IMR-90 (cell line): ENCODE measurements around the gene EREG. TPM values are rescaled to one million over a fixed set of nuclear protein-coding genes. Genes with fewer than 3 reads are reported as not detected.
A peak's percentile ranks its signal among the peaks of the same experiment; 100 is the strongest.

Experiments
- ATAC-seq: fragments of 200-7000 bp; cut with Tn5 transposase; 2 replicates; pipeline ENCODE4 v1.9.1; 2020; ENCODE audit warnings: low read depth, mild to moderate bottlenecking, moderate library complexity
- BruUV-seq: library from RNA; stranded (reverse); fragments of 400-500 nt; replicated peaks from 2 replicates; lab custom pipeline; 2021; lab: Mats Ljungman, UMichigan
- CTCF ChIA-PET: fragments of 300-600 bp; formaldehyde crosslinking; extraction: SDS; loops from one replicate; lab custom pipeline; 2021; ENCODE audit warnings: antibody characterized with exemption; lab: Yijun Ruan, JAX
- POLR2A ChIA-PET: fragments of 300-600 bp; sonication (Branson Sonifier 250); formaldehyde crosslinking; loops from one replicate; lab custom pipeline; 2022; ENCODE audit warnings: antibody characterized with exemption; ENCODE audit not compliant: unreplicated experiment; lab: Charles Lee
- DNase-seq: peaks from one replicate; pipeline ENCODE4 v3.0.0; 2013
- H2AFZ ChIP-seq: replicated peaks from 2 replicates; pipeline ENCODE3; 2013; ENCODE audit warnings: low read length, mild to moderate bottlenecking; ENCODE audit not compliant: poor library complexity
- H2AK5ac ChIP-seq: 2 replicates; pipeline ENCODE4 v1.6.1; 2013; ENCODE audit warnings: low read depth, low read length, inconsistent platforms
- H2AK9ac ChIP-seq: replicated peaks from 2 replicates; pipeline ENCODE3; 2013; ENCODE audit warnings: mild to moderate bottlenecking, low read depth, low read length, moderate library complexity; ENCODE audit not compliant: poor library complexity
- H2BK120ac ChIP-seq: 2 replicates; pipeline ENCODE4 v1.6.1; 2013; ENCODE audit warnings: low read depth, low read length, inconsistent platforms
- H2BK15ac ChIP-seq: 3 replicates; pipeline ENCODE4 v1.6.1; 2013; ENCODE audit warnings: low read depth, low read length, inconsistent platforms
- H2BK20ac ChIP-seq: 2 replicates; pipeline ENCODE4 v1.6.1; 2013; ENCODE audit warnings: low read depth, mild to moderate bottlenecking, inconsistent platforms, low read length, moderate library complexity
- H2BK5ac ChIP-seq: 2 replicates; pipeline ENCODE4 v1.6.1; 2013; ENCODE audit warnings: mild to moderate bottlenecking, low read depth, low read length, inconsistent platforms; ENCODE audit not compliant: poor library complexity, severe bottlenecking
- H3K14ac ChIP-seq: replicated peaks from 2 replicates; pipeline ENCODE4 v1.6.1; 2013; ENCODE audit warnings: low read depth, low read length, inconsistent platforms
- H3K18ac ChIP-seq: 2 replicates; pipeline ENCODE4 v1.6.1; 2013; ENCODE audit warnings: low read depth, low read length, control low read depth
- H3K23ac ChIP-seq: 2 replicates; pipeline ENCODE4 v1.6.1; 2013; ENCODE audit warnings: low read depth, low read length, inconsistent platforms
- H3K27ac ChIP-seq: 2 replicates; pipeline ENCODE4 v1.5.1; 2013; ENCODE audit warnings: mild to moderate bottlenecking, control low read depth, low read length; ENCODE audit not compliant: insufficient read depth
- H3K27me3 ChIP-seq: 2 replicates; pipeline ENCODE4 v1.6.1; 2013; ENCODE audit warnings: low read length; ENCODE audit not compliant: control insufficient read depth, insufficient read depth
- H3K36me3 ChIP-seq: 2 replicates; pipeline ENCODE4 v1.6.1; 2013; ENCODE audit warnings: low read length, mixed read lengths; ENCODE audit not compliant: control insufficient read depth, insufficient read depth
- H3K4ac ChIP-seq: 2 replicates; pipeline ENCODE4 v1.6.1; 2013; ENCODE audit warnings: low read depth, low read length, inconsistent platforms
- H3K4me1 ChIP-seq: 2 replicates; pipeline ENCODE4 v1.6.1; 2013; ENCODE audit warnings: low read length, mixed read lengths; ENCODE audit not compliant: control insufficient read depth, insufficient read depth
- H3K4me2 ChIP-seq: 2 replicates; pipeline ENCODE4 v1.6.1; 2013; ENCODE audit warnings: low read depth, mild to moderate bottlenecking, control low read depth, low read length, moderate library complexity
- H3K4me3 ChIP-seq: 2 replicates; pipeline ENCODE4 v1.5.1; 2013; ENCODE audit warnings: low read depth, mild to moderate bottlenecking, control low read depth, low read length, moderate library complexity; ENCODE audit not compliant: insufficient read depth
- H3K56ac ChIP-seq: 2 replicates; pipeline ENCODE4 v1.6.1; 2013; ENCODE audit warnings: low read length, inconsistent platforms; ENCODE audit not compliant: insufficient read depth; ENCODE audit errors: extremely low read depth
- H3K79me1 ChIP-seq, 2 experiments: 2 replicates each; pipeline ENCODE4 v1.6.1; 2013; ENCODE audit warnings: low read length in 2 of 2, inconsistent platforms in 1 of 2, low read depth in 1 of 2
- H3K9ac ChIP-seq: 2 replicates; pipeline ENCODE4 v1.6.1; 2013; ENCODE audit warnings: low read depth, low read length, control low read depth
- H3K9me1 ChIP-seq: 2 replicates; pipeline ENCODE4 v1.6.1; 2013; ENCODE audit warnings: low read length, inconsistent platforms; ENCODE audit not compliant: insufficient read depth
- H3K9me3 ChIP-seq: 2 replicates; pipeline ENCODE4 v1.6.1; 2013; ENCODE audit warnings: low read length; ENCODE audit not compliant: control insufficient read depth, insufficient read depth
- H4K20me1 ChIP-seq: 2 replicates; pipeline ENCODE4 v1.6.1; 2013; ENCODE audit warnings: low read length, inconsistent platforms; ENCODE audit not compliant: insufficient read depth
- H4K5ac ChIP-seq: 2 replicates; pipeline ENCODE4 v1.6.1; 2013; ENCODE audit warnings: mild to moderate bottlenecking, low read depth, low read length, control low read depth
- H4K8ac ChIP-seq, 2 experiments: 2 replicates each; pipeline ENCODE4 v1.6.1; 2013; ENCODE audit warnings: low read depth in 2 of 2, low read length in 2 of 2, control low read depth in 1 of 2, inconsistent platforms in 1 of 2
- H4K91ac ChIP-seq: 2 replicates; pipeline ENCODE4 v1.6.1; 2013; ENCODE audit warnings: low read depth, low read length, inconsistent platforms; ENCODE audit not compliant: insufficient read depth
- BHLHE40 ChIP-seq: fragments of 150-350 bp; IDR thresholded peaks from 2 replicates; pipeline ENCODE4 v1.6.1; 2016; ENCODE audit warnings: mild to moderate bottlenecking, low read depth, low read length
- CEBPB ChIP-seq: IDR thresholded peaks from 2 replicates; pipeline ENCODE4 v1.6.1; 2012; ENCODE audit warnings: low read depth, low read length, improper control_type of control experiment
- CHD1 ChIP-seq: IDR thresholded peaks from 2 replicates; pipeline ENCODE4 v1.6.1; 2012; ENCODE audit warnings: low read depth, low read length, improper control_type of control experiment
- FOS ChIP-seq: fragments of 150-350 bp; IDR thresholded peaks from 2 replicates; pipeline ENCODE4 v1.6.1; 2016; ENCODE audit warnings: low read depth, low read length
- MAFK ChIP-seq: IDR thresholded peaks from 2 replicates; pipeline ENCODE4 v1.6.1; 2012; ENCODE audit warnings: low read depth, low read length, improper control_type of control experiment
- MAZ ChIP-seq: IDR thresholded peaks from 2 replicates; pipeline ENCODE4 v1.6.1; 2012; ENCODE audit warnings: low read depth, mild to moderate bottlenecking, low read length, improper control_type of control experiment, moderate library complexity, borderline replicate concordance
- MXI1 ChIP-seq: IDR thresholded peaks from 2 replicates; pipeline ENCODE4 v1.6.1; 2012; ENCODE audit warnings: low read depth, mild to moderate bottlenecking, low read length, moderate library complexity, borderline replicate concordance
- NFE2L2 ChIP-seq: fragments of 150-350 bp; IDR thresholded peaks from 2 replicates; pipeline ENCODE4 v1.6.1; 2016; ENCODE audit warnings: low read depth, mild to moderate bottlenecking, low read length
- POLR2A ChIP-seq: IDR thresholded peaks from 2 replicates; pipeline ENCODE4 v1.6.1; 2012; ENCODE audit warnings: mild to moderate bottlenecking, low read depth, low read length
- RAD21 ChIP-seq: IDR thresholded peaks from 2 replicates; pipeline ENCODE4 v1.6.1; 2012; ENCODE audit warnings: low read length, improper control_type of control experiment
- RCOR1 ChIP-seq: IDR thresholded peaks from 2 replicates; pipeline ENCODE4 v1.6.1; 2012; ENCODE audit warnings: mild to moderate bottlenecking, low read length, improper control_type of control experiment; ENCODE audit not compliant: insufficient replicate concordance
- RFX5 ChIP-seq: IDR thresholded peaks from 2 replicates; pipeline ENCODE4 v1.8.0; 2012; ENCODE audit warnings: low read depth, mild to moderate bottlenecking, low read length, moderate library complexity
- SMC3 ChIP-seq: fragments of 150-350 bp; IDR thresholded peaks from 2 replicates; pipeline ENCODE4 v1.6.1; 2016; ENCODE audit warnings: low read depth, mild to moderate bottlenecking, antibody characterized with exemption, low read length, moderate library complexity
- USF2 ChIP-seq: fragments of 150-350 bp; IDR thresholded peaks from 2 replicates; pipeline ENCODE4 v1.6.1; 2017; ENCODE audit warnings: mild to moderate bottlenecking, antibody characterized with exemption, low read length, low read depth
- WGBS, 2 experiments: methylation state at CpG; one replicate each; pipeline versions ENCODE4 v1.1.5 to v1.1.7; 2013; ENCODE audit warnings: missing lambda C conversion rate in 2 of 2; ENCODE audit not compliant: insufficient read length in 1 of 2; ENCODE audit errors: extremely low coverage in 2 of 2; 5-methylcytosine and 5-hydroxymethylcytosine counted together
- dilution Hi-C: fragments of 300-500 bp; cut with HindIII; formaldehyde crosslinking; loops from one replicate; pipeline ENCODE4 v1.14.3; 2018; ENCODE audit warnings: low sequenced_read_pairs; ENCODE audit not compliant: unreplicated experiment
- in situ Hi-C: fragments of 300-500 bp; cut with MboI; formaldehyde crosslinking; loops from 3 replicates; pipeline ENCODE4 v1.14.3; 2019; ENCODE audit warnings: low sequenced_read_pairs, inconsistent platforms, mixed read lengths
- intact Hi-C: fragments of 100-400 bp; cut with micrococcal nuclease; formaldehyde crosslinking; loops from 2 replicates; pipeline ENCODE4 v1.10.0; 2022
- polyA plus RNA-seq, 3 experiments: library from polyadenylated mRNA; depleted of rRNA; stranded (reverse); fragments of >200 nt; gene quantifications; 2 replicates each; pipeline ENCODE4 v1.2.3, GENCODE V29; 2012; ENCODE audit warnings: low replicate concordance in 1 of 3
- total RNA-seq: library from RNA; depleted of rRNA; stranded (reverse); fragments of >200 nt; gene quantifications from 2 replicates; pipeline ENCODE4 v1.2.3, GENCODE V29; 2012
- TF ChIP-seq, protein P1 (sequence below): conservative IDR thresholded peaks from 2 replicates; pipeline ENCODE4 v1.5.1; 2012; ENCODE audit warnings: mild to moderate bottlenecking, low read depth, low read length, improper control_type of control experiment
- TF ChIP-seq, protein P2 (sequence below): fragments of 150-350 bp; IDR thresholded peaks from 2 replicates; pipeline ENCODE4 v1.6.1; 2016; ENCODE audit warnings: low read depth, mild to moderate bottlenecking, low read length, moderate library complexity, borderline replicate concordance

EREG gene
- total and polyA plus RNA-seq, 2 of the 4 experiments (the other 2 are of a cell fraction), result 0.26 to 0.36 TPM

DNA sequence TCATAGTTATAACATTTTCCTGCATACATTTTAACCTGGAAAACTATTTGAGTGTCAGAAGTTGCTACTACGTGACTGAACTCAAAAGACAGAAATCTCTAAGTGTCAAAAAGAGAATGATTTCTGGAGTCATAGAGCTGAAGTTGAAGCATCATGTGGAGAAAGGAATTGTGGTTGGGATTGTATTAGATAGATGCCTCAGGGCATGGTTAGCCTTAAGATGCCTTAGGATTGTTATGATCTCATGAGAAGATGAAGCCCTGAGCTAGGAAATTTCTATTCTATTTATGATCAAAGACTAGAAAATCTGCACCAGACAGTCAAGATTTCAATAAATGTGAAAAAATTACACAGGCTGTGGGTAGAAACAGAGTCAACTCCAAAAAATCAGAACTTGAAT is 36.4 kb upstream of the EREG start:
- H3K9me1 ChIP-seq, result no peaks in the 10 kb centered on the region
- H3K36me3 ChIP-seq, result no peaks in the 10 kb centered on the region
- H3K27ac ChIP-seq, result no peak overlapping the region
- no TSS peak for BruUV-seq
- no peaks in the 10 kb centered on the region for H3K79me1 ChIP-seq
- no peak overlapping the region for H2AK5ac ChIP-seq
- no peak overlapping the region for H3K14ac ChIP-seq
- no peaks in the 10 kb centered on the region for H4K20me1 ChIP-seq
- CTCF ChIA-PET, result interaction anchor here (0.5 kb wide), 1 partner anchor 212 kb away, joined by 3 read pairs; no protein-coding TSS in a partner anchor
- no peak overlapping the region for H4K8ac ChIP-seq
- H4K91ac ChIP-seq, result no peak overlapping the region
- POLR2A ChIA-PET, result no interaction called here
- H3K23ac ChIP-seq, result no peak overlapping the region
- H3K9me3 ChIP-seq, result no peaks in the 10 kb centered on the region
- H2BK5ac ChIP-seq, result no peak overlapping the region
- H3K4ac ChIP-seq, result no peak overlapping the region
- no peak overlapping the region for H3K56ac ChIP-seq
- WGBS, 2 experiments, result no CpG with 5 or more reads among the region's 1 CpG
- H2AFZ ChIP-seq, result no peak overlapping the region
- dilution Hi-C loops, result no loop called here
- in situ Hi-C loops, result loop anchor here (25.0 kb wide), 1 partner anchor 1159 kb away; no protein-coding TSS in a partner anchor
- H3K4me1 ChIP-seq, result no peaks in the 10 kb centered on the region
- no peak overlapping the region for H3K4me2 ChIP-seq
- DNase-seq, result peak; percentile 27
- H3K4me3 ChIP-seq, result no peak overlapping the region
- intact Hi-C loops, result no loop called here
- no peak overlapping the region for H2BK20ac ChIP-seq
- no peak overlapping the region for H2AK9ac ChIP-seq
- H3K18ac ChIP-seq, result no peak overlapping the region
- no peak for TF ChIP-seq CEBPB
- no peak for TF ChIP-seq RFX5
- TF ChIP-seq USF2, result no peak
- no peak for TF ChIP-seq BHLHE40
- TF ChIP-seq POLR2A, result no peak
- TF ChIP-seq RAD21, result no peak
- no peak for TF ChIP-seq RCOR1
- no peak for TF ChIP-seq MAFK
- no peak for TF ChIP-seq NFE2L2
- TF ChIP-seq CHD1, result no peak
- TF ChIP-seq FOS, result no peak
- TF ChIP-seq MXI1, result no peak
- TF ChIP-seq, protein P1, sequence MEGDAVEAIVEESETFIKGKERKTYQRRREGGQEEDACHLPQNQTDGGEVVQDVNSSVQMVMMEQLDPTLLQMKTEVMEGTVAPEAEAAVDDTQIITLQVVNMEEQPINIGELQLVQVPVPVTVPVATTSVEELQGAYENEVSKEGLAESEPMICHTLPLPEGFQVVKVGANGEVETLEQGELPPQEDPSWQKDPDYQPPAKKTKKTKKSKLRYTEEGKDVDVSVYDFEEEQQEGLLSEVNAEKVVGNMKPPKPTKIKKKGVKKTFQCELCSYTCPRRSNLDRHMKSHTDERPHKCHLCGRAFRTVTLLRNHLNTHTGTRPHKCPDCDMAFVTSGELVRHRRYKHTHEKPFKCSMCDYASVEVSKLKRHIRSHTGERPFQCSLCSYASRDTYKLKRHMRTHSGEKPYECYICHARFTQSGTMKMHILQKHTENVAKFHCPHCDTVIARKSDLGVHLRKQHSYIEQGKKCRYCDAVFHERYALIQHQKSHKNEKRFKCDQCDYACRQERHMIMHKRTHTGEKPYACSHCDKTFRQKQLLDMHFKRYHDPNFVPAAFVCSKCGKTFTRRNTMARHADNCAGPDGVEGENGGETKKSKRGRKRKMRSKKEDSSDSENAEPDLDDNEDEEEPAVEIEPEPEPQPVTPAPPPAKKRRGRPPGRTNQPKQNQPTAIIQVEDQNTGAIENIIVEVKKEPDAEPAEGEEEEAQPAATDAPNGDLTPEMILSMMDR, result no peak
- TF ChIP-seq, protein P2, sequence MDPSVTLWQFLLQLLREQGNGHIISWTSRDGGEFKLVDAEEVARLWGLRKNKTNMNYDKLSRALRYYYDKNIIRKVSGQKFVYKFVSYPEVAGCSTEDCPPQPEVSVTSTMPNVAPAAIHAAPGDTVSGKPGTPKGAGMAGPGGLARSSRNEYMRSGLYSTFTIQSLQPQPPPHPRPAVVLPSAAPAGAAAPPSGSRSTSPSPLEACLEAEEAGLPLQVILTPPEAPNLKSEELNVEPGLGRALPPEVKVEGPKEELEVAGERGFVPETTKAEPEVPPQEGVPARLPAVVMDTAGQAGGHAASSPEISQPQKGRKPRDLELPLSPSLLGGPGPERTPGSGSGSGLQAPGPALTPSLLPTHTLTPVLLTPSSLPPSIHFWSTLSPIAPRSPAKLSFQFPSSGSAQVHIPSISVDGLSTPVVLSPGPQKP, result no peak
- TF ChIP-seq SMC3, result no peak
- no peak for TF ChIP-seq MAZ
- H4K5ac ChIP-seq, result no peak overlapping the region
- no peak overlapping the region for H2BK15ac ChIP-seq
- no peak overlapping the region for H3K9ac ChIP-seq
- H2BK120ac ChIP-seq, result no peak overlapping the region
- no peak for ATAC-seq
- H3K27me3 ChIP-seq, result peaks cover 2% of the 10 kb centered on the region
